Measurements from ENCODE around the gene OR10K2. TPM values are rescaled to one million over a fixed set of nuclear protein-coding genes. Genes with fewer than 3 reads are reported as not detected.
"Not testable (repeated sequence)": the region's sequence is repeated elsewhere in the genome, so short reads cannot be mapped to it uniquely, and the experiment has no call there.

OR10K2 gene
- total RNA-seq, 1 experiment from 2014 or later, result not detected

DNA sequence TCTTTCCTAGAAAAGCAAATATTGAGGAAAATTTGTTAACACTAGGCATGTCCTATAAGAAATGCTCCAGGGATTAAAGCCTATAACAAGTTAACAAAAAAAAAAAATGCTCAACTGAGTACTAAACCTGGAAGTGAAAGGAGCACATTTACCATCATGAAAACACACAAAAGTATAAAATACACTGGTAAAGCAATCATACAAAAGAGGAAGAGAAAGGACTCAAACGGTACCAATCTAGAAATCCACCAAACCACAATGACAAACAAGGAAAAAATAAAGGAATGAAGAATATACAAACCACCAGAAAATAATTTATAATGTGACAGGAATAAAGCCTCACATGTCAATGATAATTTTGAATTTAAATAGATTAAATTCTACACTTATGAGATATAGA, 51.2 kb downstream of the OR10K2 start:
- in situ Hi-C loops (cut with HindIII; ENCODE audit: low sequenced_read_pairs), result no loop called here
- no peak for DNase-seq (ENCODE audit: low spot score)

DNA sequence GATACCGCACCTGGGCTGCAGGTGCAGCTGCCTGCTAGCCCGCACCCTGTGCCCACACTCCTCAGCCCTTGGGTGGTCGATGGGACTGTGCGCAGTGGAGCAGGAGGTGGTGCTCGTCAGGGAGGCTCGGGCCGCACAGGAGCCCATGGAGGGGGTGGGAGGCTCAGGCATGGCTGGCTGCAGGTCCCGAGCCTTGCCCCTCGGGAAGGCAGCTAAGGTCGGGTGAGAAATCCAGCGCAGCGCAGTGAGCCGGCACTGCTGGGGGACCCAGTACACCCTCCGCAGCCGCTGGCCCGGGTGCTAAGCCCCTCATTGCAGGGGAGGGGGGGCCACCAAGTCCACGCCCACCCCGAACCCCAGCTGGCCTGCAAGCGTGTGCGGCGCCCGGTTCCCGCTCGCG, 51.9 kb downstream of the OR10K2 start:
- DNase-seq (ENCODE audit: low spot score); in situ Hi-C loops (cut with HindIII; ENCODE audit: low sequenced_read_pairs): not testable (repeated sequence)

DNA sequence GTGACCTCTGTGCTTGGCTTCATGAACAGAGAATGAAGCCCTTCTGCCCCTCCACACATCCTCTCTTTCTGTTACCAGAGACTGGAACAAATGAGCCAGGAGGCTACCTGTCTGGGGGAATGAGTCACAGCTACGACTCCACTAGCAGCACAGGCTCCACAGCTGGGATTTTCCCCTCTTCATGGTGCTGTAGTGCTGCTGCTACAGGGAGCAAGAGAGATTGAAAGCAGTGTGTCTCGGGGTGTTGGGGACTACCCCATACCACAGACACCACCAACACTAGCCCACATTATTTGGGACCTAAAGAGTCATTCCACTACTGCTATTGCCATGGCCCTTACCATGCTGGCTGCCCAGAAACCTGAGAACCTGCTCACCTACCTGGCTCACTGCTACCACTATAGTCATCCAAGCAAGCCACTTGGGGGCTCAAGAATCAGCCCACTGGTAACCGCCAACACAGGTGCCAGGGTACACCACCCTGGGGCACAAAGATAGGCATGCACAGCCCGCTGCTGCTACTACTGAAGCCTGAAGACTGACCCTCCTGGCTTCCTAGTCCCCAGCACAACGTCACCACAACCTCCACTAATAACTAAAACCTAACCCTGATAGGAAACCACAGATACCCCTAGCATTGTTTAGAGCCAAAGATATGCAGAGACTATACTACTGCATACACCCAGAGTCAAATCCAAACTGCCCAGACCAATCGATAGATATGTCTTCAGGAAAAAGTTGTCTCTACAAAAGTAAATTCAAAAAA, 54.7 kb downstream of the OR10K2 start:
- DNase-seq (ENCODE audit: low spot score), result no peak
- in situ Hi-C loops (cut with HindIII; ENCODE audit: low sequenced_read_pairs), result no loop called here

Other genes with a start within 250 kb of the OR10K2 start
- gene CD1D, start 245.3 kb downstream of the OR10K2 start, total RNA-seq (2014; rRNA removed; shearing (Covaris generic)), result not detected in 2 replicates
- not detected in 2 replicates for gene CD1A, start 171.8 kb downstream of the OR10K2 start, total RNA-seq (2014; rRNA removed; shearing (Covaris generic))
- gene CD1C, start 136.3 kb downstream of the OR10K2 start, total RNA-seq (2014; rRNA removed; shearing (Covaris generic)), result not detected in 2 replicates
- gene CD1B, start 94.7 kb downstream of the OR10K2 start, total RNA-seq (2014; rRNA removed; shearing (Covaris generic)), result not detected in 2 replicates
- gene CD1E, start 72.3 kb downstream of the OR10K2 start, total RNA-seq (2014; rRNA removed; shearing (Covaris generic)), result not detected in 2 replicates
- not detected in 2 replicates for gene OR10T2, start 26.8 kb downstream of the OR10K2 start, total RNA-seq (2014; rRNA removed; shearing (Covaris generic))
- gene OR10K1, start 35.6 kb upstream of the OR10K2 start, total RNA-seq (2014; rRNA removed; shearing (Covaris generic)), result not detected in 2 replicates
- not detected in 2 replicates for gene OR10R2, start 46.0 kb upstream of the OR10K2 start, total RNA-seq (2014; rRNA removed; shearing (Covaris generic))
- gene OR6Y1, start 128.2 kb upstream of the OR10K2 start, total RNA-seq (2014; rRNA removed; shearing (Covaris generic)), result not detected in 2 replicates
- gene OR6P1, start 144.3 kb upstream of the OR10K2 start, total RNA-seq (2014; rRNA removed; shearing (Covaris generic)), result not detected in 2 replicates
- not detected in 2 replicates for gene OR10X1, start 153.7 kb upstream of the OR10K2 start, total RNA-seq (2014; rRNA removed; shearing (Covaris generic))
- not detected in 2 replicates for gene OR10Z1, start 179.0 kb upstream of the OR10K2 start, total RNA-seq (2014; rRNA removed; shearing (Covaris generic))